ENCODE measurements around the gene PLK4. TPM values are rescaled to one million over a fixed set of nuclear protein-coding genes. Genes with fewer than 3 reads are reported as not detected.

Gene PLK4
- total and polyA plus RNA-seq, 11 donors = 0.19 to 4.0 (median 0.81) TPM

DNA sequence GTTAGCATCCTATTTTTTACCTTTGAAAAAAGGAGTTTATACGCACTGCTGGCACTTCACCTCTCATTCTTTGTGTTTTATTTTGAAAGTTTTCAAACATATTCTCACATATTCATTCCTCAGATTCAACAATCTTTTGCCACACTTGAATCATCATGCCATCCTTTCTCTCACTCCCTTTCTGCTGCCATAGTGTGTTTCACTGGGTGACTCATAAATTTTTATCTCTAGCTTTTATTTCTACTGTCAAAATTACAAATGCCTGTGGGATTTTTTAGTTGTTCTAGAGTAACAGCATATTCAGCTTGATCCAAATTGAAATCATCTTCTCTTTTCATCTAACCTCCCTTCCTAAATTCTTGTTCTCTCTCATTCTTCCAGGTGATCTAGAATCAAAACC is 56.3 kb downstream of the PLK4 start:
- Histone ChIP-seq H3K27me3 (no peaks in the 10 kb centered on the region), H3K4me3 (no peak overlapping the region), H3K9me3 (no peaks in the 10 kb centered on the region), H3K27ac (no peak overlapping the region), H3K36me3 (peaks cover 0 to 45% (median 25%) of the 10 kb centered on the region in 9 donors), H3K4me1 (peaks cover 0 to 3% (median 0%) of the 10 kb centered on the region in 12 donors)
- ATAC-seq (no peak), DNase-seq (no peak)
- intact Hi-C loops (cut with DNase I) = no loop called here
- WGBS, 4 donors = 93 to 98% (median 95%) methylated on average over 1 of the region's 1 CpG
- TF ChIP-seq POLR2A (IDR thresholded peaks at IDR 0.05) = no peak
- TF ChIP-seq, protein P1, sequence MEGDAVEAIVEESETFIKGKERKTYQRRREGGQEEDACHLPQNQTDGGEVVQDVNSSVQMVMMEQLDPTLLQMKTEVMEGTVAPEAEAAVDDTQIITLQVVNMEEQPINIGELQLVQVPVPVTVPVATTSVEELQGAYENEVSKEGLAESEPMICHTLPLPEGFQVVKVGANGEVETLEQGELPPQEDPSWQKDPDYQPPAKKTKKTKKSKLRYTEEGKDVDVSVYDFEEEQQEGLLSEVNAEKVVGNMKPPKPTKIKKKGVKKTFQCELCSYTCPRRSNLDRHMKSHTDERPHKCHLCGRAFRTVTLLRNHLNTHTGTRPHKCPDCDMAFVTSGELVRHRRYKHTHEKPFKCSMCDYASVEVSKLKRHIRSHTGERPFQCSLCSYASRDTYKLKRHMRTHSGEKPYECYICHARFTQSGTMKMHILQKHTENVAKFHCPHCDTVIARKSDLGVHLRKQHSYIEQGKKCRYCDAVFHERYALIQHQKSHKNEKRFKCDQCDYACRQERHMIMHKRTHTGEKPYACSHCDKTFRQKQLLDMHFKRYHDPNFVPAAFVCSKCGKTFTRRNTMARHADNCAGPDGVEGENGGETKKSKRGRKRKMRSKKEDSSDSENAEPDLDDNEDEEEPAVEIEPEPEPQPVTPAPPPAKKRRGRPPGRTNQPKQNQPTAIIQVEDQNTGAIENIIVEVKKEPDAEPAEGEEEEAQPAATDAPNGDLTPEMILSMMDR (IDR thresholded peaks at IDR 0.05) = no peak

Other genes starting within 250 kb of the PLK4 start
- gene INTU, start 247.9 kb upstream of the PLK4 start, total RNA-seq = 1 to 10 TPM; 2.4 to 7.6 (median 4.2) TPM
- 1 to 10 TPM; 1.6 to 3.2 TPM for gene INTU, start 247.9 kb upstream of the PLK4 start, polyA plus RNA-seq
- gene SLC25A31, start 150.5 kb upstream of the PLK4 start, total RNA-seq = not detected
- gene SLC25A31, start 150.5 kb upstream of the PLK4 start, polyA plus RNA-seq = not detected
- gene HSPA4L, start 98.6 kb upstream of the PLK4 start, total RNA-seq = 10 to 100 TPM in 6 of 9 donors, 1 to 10 TPM in 3; 6.4 to 22.9 (median 13.0) TPM
- gene HSPA4L, start 98.6 kb upstream of the PLK4 start, polyA plus RNA-seq = 1 to 10 TPM; 1.3 to 5.7 TPM
- gene MFSD8, start 84.3 kb downstream of the PLK4 start, total RNA-seq = 10 to 100 TPM in 5 of 9 donors, 1 to 10 TPM in 4; 6.1 to 17.4 (median 10.3) TPM
- 1 to 10 TPM; 4.1 to 7.3 TPM for gene MFSD8, start 84.3 kb downstream of the PLK4 start, polyA plus RNA-seq
- gene ABHD18, start 84.5 kb downstream of the PLK4 start, total RNA-seq = 10 to 100 TPM in 7 of 9 donors, 1 to 10 TPM in 2; 6.3 to 56.3 (median 21.0) TPM
- gene ABHD18, start 84.5 kb downstream of the PLK4 start, polyA plus RNA-seq = 10 to 100 TPM in 1 of 2 donors, 1 to 10 TPM in 1; 3.8 to 10.3 TPM
- gene LARP1B, start 180.4 kb downstream of the PLK4 start, total RNA-seq = 10 to 100 TPM; 14.8 to 22.5 (median 18.0) TPM
- 10 to 100 TPM; 12.8 to 31.3 TPM for gene LARP1B, start 180.4 kb downstream of the PLK4 start, polyA plus RNA-seq

Measured in heart left ventricle (tissue), 16 donors.